Loucy (cell line): Measurements from ENCODE around the gene SERBP1.

Experiments
- H2AFZ ChIP-seq: fragments of 200-600 bp; sonication (generic); 2 replicates; pipeline ENCODE4 v1.6.0; 2016; ENCODE audit warnings: antibody characterized with exemption, mild to moderate bottlenecking, low read length, moderate library complexity
- H3F3A ChIP-seq: fragments of 200-600 bp; 2 replicates; pipeline ENCODE4 v1.6.0; 2016; ENCODE audit warnings: antibody characterized with exemption, low read depth, mild to moderate bottlenecking
- H3K27me3 ChIP-seq: fragments of 200-600 bp; sonication (generic); 2 replicates; pipeline ENCODE4 v1.6.1; 2014; ENCODE audit warnings: low read length, mild to moderate bottlenecking; ENCODE audit not compliant: insufficient read depth, poor library complexity, severe bottlenecking
- H3K36me3 ChIP-seq: fragments of 200-600 bp; sonication (generic); 2 replicates; pipeline ENCODE4 v1.6.1; 2016; ENCODE audit warnings: low read length; ENCODE audit not compliant: insufficient read depth
- H3K4me1 ChIP-seq: fragments of 200-600 bp; sonication (generic); 2 replicates; pipeline ENCODE4 v1.5.1; 2014; ENCODE audit warnings: low read length, mild to moderate bottlenecking; ENCODE audit not compliant: insufficient read depth, poor library complexity, severe bottlenecking
- H3K4me2 ChIP-seq: fragments of 200-600 bp; sonication (generic); 2 replicates; pipeline ENCODE4 v1.6.0; 2014; ENCODE audit warnings: antibody characterized with exemption, low read length, low read depth, mild to moderate bottlenecking; ENCODE audit not compliant: poor library complexity, severe bottlenecking
- H3K4me3 ChIP-seq: fragments of 200-600 bp; sonication (generic); 2 replicates; pipeline ENCODE4 v1.5.1; 2014; ENCODE audit warnings: low read length, mild to moderate bottlenecking, mixed read lengths; ENCODE audit not compliant: poor library complexity, severe bottlenecking
- H3K79me2 ChIP-seq: fragments of 200-600 bp; sonication (generic); 2 replicates; pipeline ENCODE4 v1.6.1; 2014; ENCODE audit warnings: low read length; ENCODE audit not compliant: insufficient read depth
- H3K9ac ChIP-seq: fragments of 200-600 bp; sonication (generic); 2 replicates; pipeline ENCODE4 v1.6.0; 2014; ENCODE audit warnings: mild to moderate bottlenecking, low read depth, low read length, moderate library complexity; ENCODE audit not compliant: poor library complexity, severe bottlenecking
- H3K9me2 ChIP-seq: fragments of 200-600 bp; sonication (generic); replicated peaks from 2 replicates; pipeline ENCODE4 v1.6.1; 2016; ENCODE audit warnings: low read depth, low read length, mixed read lengths
- H3K9me3 ChIP-seq: fragments of 200-600 bp; sonication (generic); 2 replicates; pipeline ENCODE4 v1.6.1; 2014; ENCODE audit warnings: mild to moderate bottlenecking, antibody characterized with exemption, low read length, low read depth; ENCODE audit not compliant: insufficient read depth
- H4K20me1 ChIP-seq: fragments of 200-600 bp; sonication (generic); 2 replicates; pipeline ENCODE4 v1.6.0; 2014; ENCODE audit warnings: antibody characterized with exemption, low read length, mild to moderate bottlenecking; ENCODE audit not compliant: insufficient read depth, poor library complexity, severe bottlenecking
- EZH2phosphoT487 ChIP-seq: fragments of 200-600 bp; IDR thresholded peaks from 2 replicates; pipeline ENCODE4 v1.6.1; 2018; ENCODE audit warnings: antibody characterized with exemption, mild to moderate bottlenecking, moderate library complexity, borderline replicate concordance
- TF ChIP-seq, protein P1 (sequence below): fragments of 200-600 bp; sonication (generic); conservative IDR thresholded peaks from 2 replicates; pipeline ENCODE4 v1.5.1; 2014; ENCODE audit warnings: mild to moderate bottlenecking, antibody characterized with exemption, low read length

The SERBP1 gene

DNA sequence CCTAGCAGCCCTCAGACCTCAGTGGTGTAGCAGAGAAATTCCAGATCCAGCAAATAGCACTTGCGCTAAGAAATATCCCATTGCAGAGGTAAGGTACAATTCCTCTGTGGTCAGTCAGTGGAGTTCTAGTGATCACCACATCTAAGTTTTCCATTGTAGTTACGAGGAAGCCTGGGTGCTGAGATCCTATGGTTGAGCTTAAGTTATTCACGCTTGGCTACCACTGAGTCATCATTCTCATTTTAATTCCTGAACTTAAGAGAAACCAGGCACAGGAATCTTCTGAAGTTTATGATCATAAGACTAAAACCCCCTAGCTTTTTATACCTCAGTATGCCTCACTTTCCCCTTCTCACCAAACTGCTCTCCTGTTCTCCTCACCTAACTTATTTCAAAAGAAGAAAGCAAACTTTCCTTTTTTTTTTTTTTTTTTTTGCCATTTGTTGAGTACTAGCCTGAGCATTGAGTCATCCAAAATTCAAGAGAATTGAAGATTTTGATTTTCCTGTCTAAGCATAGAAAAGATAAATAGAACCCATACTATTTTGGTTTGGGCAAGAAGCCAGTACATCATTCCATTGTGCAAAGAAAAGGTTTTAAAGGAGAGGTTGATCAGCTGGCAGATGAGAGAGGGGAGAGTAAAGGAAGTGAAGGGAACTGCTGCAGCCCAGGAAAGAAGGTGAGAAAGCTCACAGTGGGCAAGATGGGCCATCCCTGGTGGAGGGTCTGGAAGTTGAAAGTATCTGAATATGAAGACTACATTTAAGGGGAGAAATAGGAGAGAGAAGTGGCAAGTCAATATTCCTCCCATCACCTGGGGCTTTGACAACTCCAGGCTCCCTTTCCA lies 39.9 kb downstream of the SERBP1 start:
- TF ChIP-seq EZH2phosphoT487: no peak
- TF ChIP-seq, protein P1, sequence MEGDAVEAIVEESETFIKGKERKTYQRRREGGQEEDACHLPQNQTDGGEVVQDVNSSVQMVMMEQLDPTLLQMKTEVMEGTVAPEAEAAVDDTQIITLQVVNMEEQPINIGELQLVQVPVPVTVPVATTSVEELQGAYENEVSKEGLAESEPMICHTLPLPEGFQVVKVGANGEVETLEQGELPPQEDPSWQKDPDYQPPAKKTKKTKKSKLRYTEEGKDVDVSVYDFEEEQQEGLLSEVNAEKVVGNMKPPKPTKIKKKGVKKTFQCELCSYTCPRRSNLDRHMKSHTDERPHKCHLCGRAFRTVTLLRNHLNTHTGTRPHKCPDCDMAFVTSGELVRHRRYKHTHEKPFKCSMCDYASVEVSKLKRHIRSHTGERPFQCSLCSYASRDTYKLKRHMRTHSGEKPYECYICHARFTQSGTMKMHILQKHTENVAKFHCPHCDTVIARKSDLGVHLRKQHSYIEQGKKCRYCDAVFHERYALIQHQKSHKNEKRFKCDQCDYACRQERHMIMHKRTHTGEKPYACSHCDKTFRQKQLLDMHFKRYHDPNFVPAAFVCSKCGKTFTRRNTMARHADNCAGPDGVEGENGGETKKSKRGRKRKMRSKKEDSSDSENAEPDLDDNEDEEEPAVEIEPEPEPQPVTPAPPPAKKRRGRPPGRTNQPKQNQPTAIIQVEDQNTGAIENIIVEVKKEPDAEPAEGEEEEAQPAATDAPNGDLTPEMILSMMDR: no peak
- Histone ChIP-seq H3K36me3 (no peaks in the 10 kb centered on the region), H2AFZ (no peak overlapping the region), H3K4me3 (no peak overlapping the region), H3K27me3 (no peaks in the 10 kb centered on the region), H3K9me2 (no peaks in the 10 kb centered on the region), H3K4me1 (peaks cover 32% of the 10 kb centered on the region), H3K9ac (no peak overlapping the region), H3K9me3 (peaks cover 5% of the 10 kb centered on the region; the same call in 1 of the 2 replicates), H3K4me2 (no peak overlapping the region), H4K20me1 (no peaks in the 10 kb centered on the region), H3F3A (peaks cover 3% of the 10 kb centered on the region; the same call in 1 of the 2 replicates), H3K79me2 (no peaks in the 10 kb centered on the region)

DNA sequence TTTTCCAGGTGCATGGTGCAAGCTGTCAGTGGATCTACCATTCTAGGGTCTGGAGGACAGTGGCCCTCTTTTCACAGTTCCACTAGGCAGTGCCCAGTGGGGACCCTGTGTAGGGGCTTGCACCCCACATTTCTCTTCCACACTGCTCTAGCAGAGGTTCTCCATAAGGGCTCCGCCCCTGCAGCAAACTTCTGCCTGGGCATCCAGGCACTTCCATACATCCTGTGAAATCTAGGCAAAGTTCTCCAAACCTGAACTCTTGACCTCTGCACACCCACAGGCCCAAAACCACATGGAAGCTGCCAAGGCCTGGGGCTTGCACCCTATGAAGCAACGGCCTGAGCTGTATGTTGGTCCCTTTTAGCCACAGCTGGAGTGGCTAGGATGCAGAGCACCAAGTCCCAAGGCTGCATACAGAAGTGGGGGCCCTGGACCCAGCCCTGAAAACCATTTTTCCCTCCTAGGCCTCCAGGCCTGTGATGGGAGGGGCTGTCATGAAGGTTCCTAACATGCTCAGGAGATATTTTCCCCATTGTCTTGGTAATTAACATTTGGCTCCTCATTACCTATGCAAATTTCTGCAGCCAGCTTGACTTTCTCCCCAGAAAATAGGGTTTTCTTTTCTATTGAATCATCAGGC lies 46.1 kb downstream of the SERBP1 start:
- Histone ChIP-seq H2AFZ (no peak overlapping the region), H3K4me3 (no peak overlapping the region), H3K4me1 (no peaks in the 10 kb centered on the region), H3K36me3 (no peaks in the 10 kb centered on the region), H4K20me1 (no peaks in the 10 kb centered on the region), H3K4me2 (no peak overlapping the region), H3K9me2 (no peaks in the 10 kb centered on the region), H3K9me3 (peaks cover 13% of the 10 kb centered on the region; the same call in 1 of the 2 replicates), H3K27me3 (no peaks in the 10 kb centered on the region), H3K9ac (no peak overlapping the region), H3K79me2 (no peaks in the 10 kb centered on the region), H3F3A (no peaks in the 10 kb centered on the region)
- no peak for TF ChIP-seq EZH2phosphoT487
- TF ChIP-seq, protein P1: no peak

DNA sequence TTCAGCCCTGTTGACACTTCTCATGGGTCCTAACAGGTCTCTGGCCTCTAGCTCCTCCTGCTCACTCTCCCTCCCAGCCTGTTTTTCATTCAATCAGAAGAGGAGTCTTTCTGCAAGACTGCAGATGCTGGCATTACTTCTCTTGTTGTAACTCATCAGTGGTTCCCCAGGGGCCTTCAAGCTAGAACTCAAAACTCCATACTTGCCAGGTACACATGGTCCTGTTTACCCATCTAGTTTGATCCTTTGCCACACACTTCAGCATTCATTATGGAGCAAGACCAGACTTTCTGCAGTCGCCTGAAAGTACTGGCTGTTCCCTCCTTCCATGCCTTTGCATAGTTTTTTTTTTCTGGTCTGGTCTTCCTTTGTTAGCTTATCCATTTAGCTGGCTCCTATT lies 47.9 kb downstream of the SERBP1 start:
- Histone ChIP-seq H2AFZ (no peak overlapping the region), H3K27me3 (no peaks in the 10 kb centered on the region), H4K20me1 (no peaks in the 10 kb centered on the region), H3K9me3 (peaks cover 13% of the 10 kb centered on the region; the same call in 1 of the 2 replicates), H3K9me2 (no peaks in the 10 kb centered on the region), H3K4me2 (no peak overlapping the region), H3K4me3 (no peak overlapping the region), H3K36me3 (no peaks in the 10 kb centered on the region), H3F3A (no peaks in the 10 kb centered on the region), H3K9ac (no peak overlapping the region), H3K79me2 (no peaks in the 10 kb centered on the region), H3K4me1 (peaks cover 2% of the 10 kb centered on the region)
- TF ChIP-seq, protein P1: no peak
- TF ChIP-seq EZH2phosphoT487: no peak
